Body of pancreas (tissue), 4 donors: ENCODE results near the gene LIPN.

ENCODE experiments used
- POLR2A ChIP-seq, 3 donors: fragments of 450-650 bp; IDR thresholded peaks; one replicate each; pipeline ENCODE4 v1.6.1; 2016; ENCODE audit warnings: antibody characterized with exemption in 3 of 3, mild to moderate bottlenecking in 2 of 3
- TF ChIP-seq, protein P1 (sequence below), 7 experiments: fragments of 450-650 bp in 4 of 7; fragments of 200-600 bp in 3 of 7; sonication (generic) in 3 of 7; IDR thresholded peaks; one replicate each; pipeline ENCODE4 v1.5.1; 2016 to 2019; ENCODE audit warnings: antibody characterized with exemption in 7 of 7

DNA sequence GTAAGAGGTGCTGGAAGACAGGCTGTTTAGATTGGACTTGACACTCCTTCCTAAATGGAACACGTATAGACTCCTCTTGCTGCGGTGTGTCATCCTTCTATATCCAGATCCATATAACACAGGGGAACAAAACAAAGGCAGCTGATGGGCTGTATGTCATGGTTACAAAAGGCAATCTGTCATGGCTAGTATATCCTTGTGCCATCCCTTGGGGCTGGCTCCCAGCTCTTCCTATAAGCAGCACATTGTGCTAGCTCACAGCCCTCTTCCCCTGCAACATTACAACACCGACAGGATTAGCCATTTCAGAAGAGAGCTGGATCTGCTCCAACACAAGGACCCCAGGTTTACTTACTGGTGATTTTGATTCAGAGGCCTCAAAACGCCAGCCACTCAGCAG is 38.4 kb upstream of the LIPN start:
- TF ChIP-seq, protein P1, sequence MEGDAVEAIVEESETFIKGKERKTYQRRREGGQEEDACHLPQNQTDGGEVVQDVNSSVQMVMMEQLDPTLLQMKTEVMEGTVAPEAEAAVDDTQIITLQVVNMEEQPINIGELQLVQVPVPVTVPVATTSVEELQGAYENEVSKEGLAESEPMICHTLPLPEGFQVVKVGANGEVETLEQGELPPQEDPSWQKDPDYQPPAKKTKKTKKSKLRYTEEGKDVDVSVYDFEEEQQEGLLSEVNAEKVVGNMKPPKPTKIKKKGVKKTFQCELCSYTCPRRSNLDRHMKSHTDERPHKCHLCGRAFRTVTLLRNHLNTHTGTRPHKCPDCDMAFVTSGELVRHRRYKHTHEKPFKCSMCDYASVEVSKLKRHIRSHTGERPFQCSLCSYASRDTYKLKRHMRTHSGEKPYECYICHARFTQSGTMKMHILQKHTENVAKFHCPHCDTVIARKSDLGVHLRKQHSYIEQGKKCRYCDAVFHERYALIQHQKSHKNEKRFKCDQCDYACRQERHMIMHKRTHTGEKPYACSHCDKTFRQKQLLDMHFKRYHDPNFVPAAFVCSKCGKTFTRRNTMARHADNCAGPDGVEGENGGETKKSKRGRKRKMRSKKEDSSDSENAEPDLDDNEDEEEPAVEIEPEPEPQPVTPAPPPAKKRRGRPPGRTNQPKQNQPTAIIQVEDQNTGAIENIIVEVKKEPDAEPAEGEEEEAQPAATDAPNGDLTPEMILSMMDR (IDR thresholded peaks at IDR 0.05) = no peak
- no peak for TF ChIP-seq POLR2A (IDR thresholded peaks at IDR 0.05)
